GM23248 (cell line): ENCODE results near the gene IL20RA. TPM values are rescaled to one million over a fixed set of nuclear protein-coding genes. Genes with fewer than 3 reads are reported as not detected.
"Not testable (repeated sequence)": the region's sequence is repeated elsewhere in the genome, so short reads cannot be mapped to it uniquely, and the experiment has no call there.

ENCODE experiments used
- DNase-seq: peaks from one replicate; pipeline ENCODE4 v3.0.0-alpha.2; 2015
- H2AFZ ChIP-seq: fragments of 200-600 bp; sonication (generic); 2 replicates; pipeline ENCODE4 v1.6.1; 2016; ENCODE audit warnings: antibody characterized with exemption
- H3F3A ChIP-seq: fragments of 200-600 bp; sonication (generic); 2 replicates; pipeline ENCODE4 v1.6.1; 2016; ENCODE audit warnings: mild to moderate bottlenecking, antibody characterized with exemption, mixed run types; ENCODE audit not compliant: insufficient read depth
- H3K27ac ChIP-seq: fragments of 200-600 bp; sonication (generic); 2 replicates; pipeline ENCODE4 v1.5.1; 2016; ENCODE audit warnings: mild to moderate bottlenecking
- H3K27me3 ChIP-seq: fragments of 200-600 bp; sonication (generic); replicated peaks from 2 replicates; pipeline ENCODE4 v1.6.1; 2016; ENCODE audit warnings: mild to moderate bottlenecking; ENCODE audit not compliant: insufficient read depth
- H3K36me3 ChIP-seq: fragments of 200-600 bp; sonication (generic); 2 replicates; pipeline ENCODE4 v1.6.1; 2016; ENCODE audit warnings: low read depth, mild to moderate bottlenecking
- H3K4me1 ChIP-seq: fragments of 200-600 bp; sonication (generic); 2 replicates; pipeline ENCODE4 v1.6.1; 2016; ENCODE audit warnings: mild to moderate bottlenecking; ENCODE audit not compliant: insufficient read depth
- H3K4me2 ChIP-seq: fragments of 200-600 bp; sonication (generic); one replicate; pipeline ENCODE4 v1.6.1; 2016; ENCODE audit warnings: mild to moderate bottlenecking; ENCODE audit not compliant: unreplicated experiment
- H3K4me3 ChIP-seq: fragments of 200-600 bp; sonication (generic); 2 replicates; pipeline ENCODE4 v1.5.1; 2016; ENCODE audit warnings: mild to moderate bottlenecking
- H3K79me2 ChIP-seq: fragments of 200-600 bp; sonication (generic); 2 replicates; pipeline ENCODE4 v1.6.1; 2016; ENCODE audit warnings: mild to moderate bottlenecking; ENCODE audit not compliant: insufficient read depth
- H3K9ac ChIP-seq: fragments of 200-600 bp; sonication (generic); 2 replicates; pipeline ENCODE4 v1.6.1; 2016; ENCODE audit warnings: mild to moderate bottlenecking
- H3K9me2 ChIP-seq: fragments of 200-600 bp; sonication (generic); 2 replicates; pipeline ENCODE4 v1.6.1; 2016; ENCODE audit warnings: mixed run types, mild to moderate bottlenecking, moderate library complexity; ENCODE audit not compliant: insufficient read depth
- H3K9me3 ChIP-seq: fragments of 200-600 bp; sonication (generic); one replicate; pipeline ENCODE4 v1.6.1; 2017; ENCODE audit warnings: low read depth
- H4K20me1 ChIP-seq: fragments of 200-600 bp; sonication (generic); 2 replicates; pipeline ENCODE4 v1.6.0; 2016; ENCODE audit not compliant: insufficient read depth
- EZH2 ChIP-seq: fragments of 200-600 bp; sonication (generic); IDR thresholded peaks from 2 replicates; pipeline ENCODE4 v1.6.1; 2018; ENCODE audit warnings: antibody characterized with exemption, mild to moderate bottlenecking; ENCODE audit not compliant: insufficient read depth, poor library complexity, severe bottlenecking
- EZH2phosphoT487 ChIP-seq: fragments of 200-600 bp; sonication (generic); IDR thresholded peaks from 2 replicates; pipeline ENCODE4 v1.6.1; 2018; ENCODE audit warnings: antibody characterized with exemption, moderate library complexity, mild to moderate bottlenecking, low read depth; ENCODE audit not compliant: insufficient read depth
- WGBS, 2 experiments: methylation state at CpG; one replicate each; pipeline ENCODE4 v1.1.6; 2015 to 2017; ENCODE audit warnings: low lambda C conversion rate in 2 of 2, low coverage in 1 of 2; ENCODE audit errors: missing lambda C conversion rate in 2 of 2; 5-methylcytosine and 5-hydroxymethylcytosine counted together
- in situ Hi-C: fragments of 300-500 bp; cut with MboI; formaldehyde crosslinking; loops from 2 replicates; pipeline ENCODE4 v1.15.0; 2020
- polyA plus RNA-seq: library from polyadenylated mRNA; unstranded; fragments of >200 nt; fragmentation: Nextera tagmentation; extraction: Ambion mirVana; gene quantifications from 2 replicates; pipeline ENCODE4 v1.2.1, GENCODE V29; 2016
- total RNA-seq: library from RNA; depleted of rRNA; stranded (reverse); fragments of >200 nt; shearing (Covaris generic); gene quantifications from 2 replicates; pipeline ENCODE4 v1.2.3, GENCODE V29; 2014

Gene IL20RA
- total and polyA plus RNA-seq, 2 experiments from 2014 or later: not detected

DNA sequence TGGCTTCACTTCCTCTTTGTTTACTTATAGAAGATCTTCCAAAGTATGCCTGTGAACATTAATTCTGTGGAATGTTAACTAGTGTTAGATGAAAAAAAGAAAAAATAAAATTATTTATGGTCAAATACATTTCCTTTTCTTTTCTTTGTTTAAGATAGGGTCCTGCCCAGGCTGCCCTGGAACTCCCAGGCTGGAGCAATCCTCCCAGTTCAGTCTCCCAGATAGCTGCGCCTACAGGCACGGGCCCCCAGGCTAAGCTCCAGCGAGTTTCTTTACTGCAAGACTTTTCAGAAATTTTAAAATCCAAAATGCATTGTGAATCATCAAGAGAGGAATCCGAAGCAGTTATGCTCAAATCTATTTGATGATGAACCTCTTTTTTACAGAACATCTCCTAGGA is 39.3 kb upstream of the IL20RA start:
- H3K4me2 ChIP-seq: no peak overlapping the region
- H3K4me3 ChIP-seq: no peak overlapping the region
- no peaks in the 10 kb centered on the region for H4K20me1 ChIP-seq
- no peaks in the 10 kb centered on the region for H3K4me1 ChIP-seq
- no peak overlapping the region for H3K27ac ChIP-seq
- no peaks in the 10 kb centered on the region for H3K9me2 ChIP-seq
- WGBS, 2 experiments: 75 to 77% methylated on average over 4 of the region's 4 CpGs
- H2AFZ ChIP-seq: no peak overlapping the region
- no peaks in the 10 kb centered on the region for H3K79me2 ChIP-seq
- no peaks in the 10 kb centered on the region for H3K36me3 ChIP-seq
- no peaks in the 10 kb centered on the region for H3F3A ChIP-seq
- H3K9ac ChIP-seq: no peak overlapping the region
- DNase-seq: no peak
- H3K9me3 ChIP-seq: no peaks in the 10 kb centered on the region
- in situ Hi-C loops: loop anchor here (10.0 kb wide), 1 partner anchor 561 kb away; no protein-coding TSS in a partner anchor
- peaks cover 12% of the 10 kb centered on the region; the same call in 1 of the 2 replicates for H3K27me3 ChIP-seq
- TF ChIP-seq EZH2phosphoT487: no peak
- TF ChIP-seq EZH2: no peak

DNA sequence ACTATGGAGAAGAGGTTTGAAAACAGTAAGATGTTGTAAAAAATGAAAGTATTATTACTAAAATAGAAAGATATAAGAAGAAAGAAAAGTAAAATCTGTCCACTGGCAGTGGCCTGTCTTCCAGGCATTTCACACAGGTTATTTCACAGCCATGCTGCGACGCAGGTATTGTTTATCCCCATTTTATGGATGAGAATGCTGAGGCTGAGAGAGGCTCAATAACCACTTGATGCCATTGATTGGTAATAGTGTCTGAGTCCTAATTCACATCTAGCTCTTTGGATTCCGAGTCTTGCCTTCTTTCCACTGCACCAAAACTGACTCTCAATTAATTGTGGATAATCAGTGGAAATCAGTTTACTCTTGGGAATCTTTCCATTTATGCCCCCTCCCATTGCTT is 37.2 kb upstream of the IL20RA start:
- peaks cover 12% of the 10 kb centered on the region; the same call in 1 of the 2 replicates for H3K27me3 ChIP-seq
- no peak for TF ChIP-seq EZH2
- TF ChIP-seq EZH2phosphoT487: no peak
- H3K4me3 ChIP-seq: no peak overlapping the region
- H3K27ac ChIP-seq: no peak overlapping the region
- 70 to 79% methylated on average over 3 of the region's 3 CpGs for WGBS, 2 experiments
- no peak overlapping the region for H2AFZ ChIP-seq
- H3K9me3 ChIP-seq: no peaks in the 10 kb centered on the region
- no peaks in the 10 kb centered on the region for H3K9me2 ChIP-seq
- H3K9ac ChIP-seq: no peak overlapping the region
- no peaks in the 10 kb centered on the region for H4K20me1 ChIP-seq
- no peaks in the 10 kb centered on the region for H3K4me1 ChIP-seq
- in situ Hi-C loops: loop anchor here (10.0 kb wide), 1 partner anchor 563 kb away; no protein-coding TSS in a partner anchor
- H3K79me2 ChIP-seq: no peaks in the 10 kb centered on the region
- DNase-seq: no peak
- no peak overlapping the region for H3K4me2 ChIP-seq
- H3F3A ChIP-seq: no peaks in the 10 kb centered on the region
- no peaks in the 10 kb centered on the region for H3K36me3 ChIP-seq

DNA sequence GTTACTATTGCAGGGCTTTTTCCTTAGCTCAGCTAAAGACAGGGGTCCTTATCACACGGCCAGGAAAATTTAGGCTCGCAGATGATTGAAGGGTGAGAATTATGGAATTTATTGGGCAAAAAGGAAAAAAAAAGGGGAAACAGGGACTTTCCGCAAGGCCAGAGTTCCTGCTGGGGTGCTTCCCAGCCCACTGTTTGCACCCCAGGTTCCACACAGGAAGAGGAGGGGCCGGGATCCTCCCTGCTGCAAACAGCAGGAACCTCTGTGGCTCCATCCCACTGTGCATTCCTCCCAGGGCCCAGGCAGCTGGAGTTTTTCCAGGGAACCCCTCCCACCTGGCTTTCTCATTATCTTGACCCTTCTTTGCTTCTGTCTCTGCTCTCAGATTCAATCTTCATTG is 35.9 kb upstream of the IL20RA start:
- TF ChIP-seq EZH2: no peak
- no peak for TF ChIP-seq EZH2phosphoT487
- no peak overlapping the region for H3K4me3 ChIP-seq

DNA sequence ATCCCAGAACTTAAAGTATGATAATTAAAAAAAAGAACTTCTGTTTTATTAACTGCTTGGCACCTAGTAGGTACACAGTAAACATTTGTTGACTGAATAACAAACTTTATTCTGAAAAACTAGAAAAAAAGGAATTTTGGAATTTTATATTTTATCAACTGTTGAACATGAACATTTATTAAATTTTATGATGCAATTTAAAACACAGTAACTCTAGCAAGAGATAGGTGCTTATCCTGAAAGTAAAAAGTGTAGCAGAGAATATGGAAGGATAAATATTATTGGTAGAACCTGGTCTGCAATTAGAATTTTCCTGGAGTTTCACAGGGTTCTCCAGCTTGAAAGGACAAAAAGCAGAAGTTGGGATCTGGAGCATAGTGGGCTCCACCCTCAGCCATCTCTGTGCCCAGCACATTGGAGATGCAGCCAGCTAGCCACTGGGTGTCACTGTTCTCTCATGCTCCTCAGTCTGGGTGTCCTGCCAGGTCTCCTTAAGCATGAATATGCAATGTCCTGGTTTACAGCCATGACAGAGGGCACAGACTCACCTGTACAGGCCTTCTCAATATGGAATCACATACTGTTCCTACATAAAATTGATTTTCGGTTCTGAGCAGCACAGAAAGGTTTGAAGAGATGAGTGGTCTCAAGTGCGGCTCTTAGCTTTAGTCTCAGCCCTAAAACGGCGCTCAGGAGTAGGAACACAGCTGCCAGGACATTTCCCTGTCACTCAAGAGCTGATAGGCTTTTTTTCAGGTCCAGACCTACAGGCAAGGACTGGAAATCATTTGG is 31.7 kb upstream of the IL20RA start:
- Histone ChIP-seq H3K4me2 (no peak overlapping the region), H3K79me2 (no peaks in the 10 kb centered on the region), H2AFZ (no peak overlapping the region), H3K27me3 (peaks cover 4% of the 10 kb centered on the region; the same call in 1 of the 2 replicates), H3K9me2 (no peaks in the 10 kb centered on the region), H3K4me1 (no peaks in the 10 kb centered on the region), H4K20me1 (no peaks in the 10 kb centered on the region), H3F3A (no peaks in the 10 kb centered on the region), H3K27ac (no peak overlapping the region), H3K4me3 (no peak overlapping the region), H3K9me3 (no peaks in the 10 kb centered on the region), H3K9ac (no peak overlapping the region), H3K36me3 (no peaks in the 10 kb centered on the region)
- no peak for TF ChIP-seq EZH2phosphoT487
- no peak for TF ChIP-seq EZH2
- in situ Hi-C loops: no loop called here
- 52 to 56% methylated on average over 4 of the region's 4 CpGs for WGBS, 2 experiments
- DNase-seq: peak; percentile 82

More for the DNA sequence above, 35.9 kb upstream of the IL20RA start:
- Histone ChIP-seq H4K20me1 (no peaks in the 10 kb centered on the region), H3K79me2 (no peaks in the 10 kb centered on the region), H3K4me2 (no peak overlapping the region), H3K9me2 (no peaks in the 10 kb centered on the region), H3K9ac (no peak overlapping the region), H3K27me3 (0 out of 2 replicates have a peak, but pooled peaks cover 12% of the 10 kb centered on the region), H2AFZ (no peak overlapping the region), H3F3A (no peaks in the 10 kb centered on the region), H3K36me3 (no peaks in the 10 kb centered on the region), H3K9me3 (no peaks in the 10 kb centered on the region), H3K27ac (no peak overlapping the region), H3K4me1 (no peaks in the 10 kb centered on the region)
- no peak for DNase-seq
- 58 to 66% methylated on average over 4 of the region's 4 CpGs for WGBS, 2 experiments
- in situ Hi-C loops: loop anchor here (10.0 kb wide), 1 partner anchor 564 kb away; no protein-coding TSS in a partner anchor

DNA sequence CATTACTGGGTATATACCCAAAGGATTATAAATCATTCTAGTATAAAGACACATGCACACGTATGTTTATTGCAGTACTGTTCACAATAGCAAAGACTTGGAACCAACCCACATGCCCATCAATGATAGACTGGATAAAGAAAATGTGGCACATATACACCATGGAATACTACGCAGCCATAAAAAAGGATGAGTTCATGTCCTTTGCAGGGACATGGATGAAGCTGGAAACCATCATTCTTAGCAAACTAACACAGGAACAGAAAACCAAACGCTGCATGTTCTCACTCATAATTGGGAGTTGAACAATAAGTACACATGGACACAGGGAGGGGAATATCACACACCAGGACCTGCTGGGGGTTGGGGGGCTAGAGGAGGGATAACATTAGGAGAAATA is 31.0 kb upstream of the IL20RA start:
- H3K9me3 ChIP-seq: not testable (repeated sequence)

More for the DNA sequence above, 31.0 kb upstream of the IL20RA start:
- H3K27me3 ChIP-seq, H3F3A ChIP-seq, H3K4me2 ChIP-seq, H3K36me3 ChIP-seq, H3K27ac ChIP-seq, H3K4me3 ChIP-seq, H3K4me1 ChIP-seq, H2AFZ ChIP-seq, H3K9ac ChIP-seq, DNase-seq, in situ Hi-C loops, H4K20me1 ChIP-seq, H3K9me2 ChIP-seq, H3K79me2 ChIP-seq: not testable (repeated sequence)
- WGBS, 2 experiments: 52 to 57% methylated on average over 3 of the region's 3 CpGs
